NCI-H128 (cell line): ENCODE measurements around the gene RCVRN.

Experiments used
- DNase-seq: peaks from one replicate; lab custom pipeline; 2025; ENCODE audit not compliant: unreplicated experiment; lab: John Stamatoyannopoulos, UW

The RCVRN gene

DNA sequence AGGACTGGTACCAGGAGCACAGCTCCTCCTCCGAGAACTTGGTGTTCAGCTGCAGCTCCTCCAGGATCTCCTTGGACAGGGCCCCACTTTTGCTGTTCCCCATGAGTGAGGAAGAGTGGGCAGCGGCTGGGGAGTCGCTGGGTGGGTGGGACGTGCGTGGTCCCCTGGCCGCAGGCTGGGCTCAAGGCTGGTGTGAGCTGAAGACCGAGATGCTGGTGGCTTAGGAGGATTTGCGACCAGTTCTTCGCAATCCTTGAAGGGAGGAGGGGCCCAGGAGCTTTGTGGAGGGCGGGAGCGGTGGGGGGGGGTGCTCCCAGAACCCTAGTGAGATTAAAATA is at the start of gene RCVRN:
Gene RCVRN, minus strand, starts transcription at position 194 of the 338 bp plus-strand sequence. Its CDS starts 91 bp downstream, at position 103.
- no peak for DNase-seq

DNA sequence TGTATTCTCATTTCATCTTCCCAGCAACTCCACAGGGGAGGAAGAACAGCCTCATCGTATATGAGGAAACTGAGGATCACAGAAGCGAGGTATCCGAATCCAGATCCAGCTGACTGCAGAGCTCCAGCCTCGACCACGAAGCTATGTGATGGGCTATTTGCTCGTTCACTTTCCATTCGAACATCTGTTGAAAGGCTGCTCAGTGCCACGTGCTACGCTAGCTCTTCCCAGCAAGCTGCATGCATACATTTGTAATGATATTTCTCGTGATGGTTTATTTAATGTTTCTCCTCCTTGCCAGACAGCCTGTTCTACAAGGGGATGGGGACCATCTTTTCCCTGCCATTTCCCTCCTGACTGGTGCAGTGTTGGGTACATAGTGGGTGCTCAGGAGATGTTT is 48.4 kb upstream of the RCVRN start:
- no peak for DNase-seq

DNA sequence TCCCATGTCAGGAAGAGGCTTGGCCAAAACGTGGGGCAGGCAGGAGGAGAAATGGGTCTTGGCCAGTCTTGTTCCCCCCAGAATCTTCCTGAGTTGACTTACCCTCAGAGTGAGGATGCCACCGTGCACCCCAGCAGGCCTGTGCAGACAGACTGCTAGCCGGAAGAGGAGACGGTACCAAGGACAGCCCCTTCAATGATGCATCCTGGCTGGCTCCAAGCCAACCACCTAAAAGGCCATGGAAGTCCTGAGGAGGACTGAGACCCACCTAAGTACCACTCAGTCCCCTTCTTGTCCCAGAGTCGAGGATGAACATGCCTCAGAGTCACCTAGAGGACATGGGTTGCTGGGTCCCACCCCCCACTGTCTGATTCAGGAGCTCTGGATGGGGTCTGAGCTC is 46.7 kb upstream of the RCVRN start:
- no peak for DNase-seq

DNA sequence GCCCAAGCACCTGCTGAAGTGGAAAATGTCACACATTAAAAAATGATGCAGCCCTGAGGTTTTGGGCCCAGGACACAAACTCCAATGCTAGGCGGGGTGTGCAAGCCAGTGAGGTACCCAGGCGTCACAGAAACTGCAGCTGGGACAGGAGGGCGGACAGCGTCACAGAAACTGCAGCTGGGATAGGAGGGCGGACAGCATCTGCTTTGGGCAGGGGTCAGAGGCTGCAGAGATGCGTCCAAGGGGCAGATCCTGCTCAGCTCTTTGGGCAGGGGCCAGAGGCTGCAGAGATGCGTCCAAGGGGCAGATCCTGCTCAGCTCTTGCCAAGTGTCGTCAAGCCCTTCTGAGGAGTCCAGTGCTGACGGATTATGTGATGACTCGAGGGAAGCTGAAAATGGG is 43.9 kb upstream of the RCVRN start:
- no peak for DNase-seq

DNA sequence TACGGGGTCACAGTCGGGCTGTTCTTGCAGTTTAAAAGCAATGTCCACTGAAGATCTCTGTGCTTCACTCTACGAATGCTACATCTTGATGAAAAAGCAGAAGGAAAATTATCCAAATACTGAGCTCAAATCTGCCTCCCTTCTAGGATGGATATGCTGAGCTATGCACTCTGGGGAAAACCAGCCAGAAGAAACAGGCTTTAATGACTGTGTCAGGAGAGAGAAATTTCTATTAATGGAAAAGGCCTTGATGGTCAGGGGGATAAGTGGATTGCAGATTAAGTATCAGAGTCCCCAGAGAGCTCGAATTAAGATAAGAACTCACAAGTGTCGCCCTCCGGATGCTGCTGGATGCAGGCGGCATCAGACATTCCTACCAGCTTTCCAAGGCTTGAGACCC is 39.6 kb upstream of the RCVRN start:
- no peak for DNase-seq

DNA sequence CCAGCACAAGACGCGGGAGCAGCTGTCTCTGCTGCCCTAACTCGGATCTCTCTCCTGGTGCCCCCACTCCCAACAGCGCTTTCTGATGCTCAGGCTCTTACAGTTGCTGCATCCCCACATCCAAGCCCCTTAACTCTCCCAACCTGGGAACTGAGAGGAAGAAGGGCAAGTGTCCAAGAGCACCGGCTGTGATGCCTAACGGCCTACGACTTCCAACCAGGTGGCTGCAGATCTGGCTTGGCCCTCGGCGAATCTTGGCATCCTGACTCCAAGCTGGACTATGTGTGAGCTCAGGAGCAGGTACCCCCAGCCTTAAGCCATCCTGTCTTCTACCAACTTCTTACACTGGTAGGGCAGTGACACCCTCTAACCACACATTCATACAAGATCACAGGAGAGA is 38.3 kb upstream of the RCVRN start:
- no peak for DNase-seq

DNA sequence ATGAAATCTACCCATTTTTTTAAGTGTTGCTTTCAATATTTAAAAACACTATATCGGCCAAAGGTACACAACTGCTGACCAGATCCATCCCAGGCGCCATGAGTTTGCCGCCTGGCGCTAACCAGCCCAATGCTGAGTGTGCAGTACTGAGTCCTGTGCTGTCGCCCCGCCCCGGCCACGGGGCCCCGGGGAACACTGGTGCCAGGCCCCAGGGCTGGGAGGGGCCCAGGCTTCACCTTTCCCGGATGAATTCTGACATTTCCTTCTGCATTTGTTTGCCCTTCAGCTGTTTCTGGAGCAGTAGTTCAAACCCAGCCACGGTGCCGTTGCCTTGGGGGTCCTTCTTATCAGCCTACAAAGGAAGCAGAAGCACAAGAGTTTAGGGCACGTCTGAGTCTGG is 37.8 kb upstream of the RCVRN start:
- no peak for DNase-seq

DNA sequence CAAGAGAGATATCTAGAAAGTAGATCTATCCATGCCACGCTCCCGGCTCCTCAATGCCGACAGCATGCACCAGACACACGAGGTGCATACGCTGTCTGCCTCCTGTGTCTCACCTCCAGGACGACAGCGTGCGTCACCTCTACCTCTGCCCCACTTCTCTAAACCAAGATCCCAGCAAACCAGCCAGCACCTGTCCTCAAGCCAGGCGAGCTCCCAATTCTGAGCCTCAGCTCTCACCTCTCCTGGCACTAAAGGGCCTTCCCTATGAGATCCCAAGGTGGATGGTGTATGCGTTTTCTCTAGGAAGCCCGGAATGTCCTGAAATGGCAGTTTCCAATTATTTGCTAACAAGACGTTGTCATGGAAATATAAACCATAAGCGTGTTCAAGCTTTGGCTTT is 36.2 kb upstream of the RCVRN start:
- no peak for DNase-seq

DNA sequence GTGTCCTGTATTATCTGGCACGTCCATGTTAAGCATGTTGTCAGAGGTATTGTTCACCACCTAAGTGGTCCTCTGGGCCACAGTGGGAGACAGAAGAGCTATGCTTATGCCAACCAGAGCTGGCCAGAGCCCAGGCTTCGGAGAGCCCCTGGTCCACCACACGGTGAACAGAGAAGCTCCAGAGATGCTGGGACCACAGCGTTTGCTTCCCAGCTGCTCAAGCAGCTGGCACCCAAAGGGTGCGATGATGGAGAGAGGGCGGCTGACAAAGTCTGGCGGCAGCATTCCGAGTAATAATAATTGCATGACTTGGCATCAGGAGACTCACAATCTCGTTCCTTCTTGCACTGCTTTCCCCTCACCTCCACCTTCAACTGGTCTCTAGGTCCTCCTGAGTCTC is 35.8 kb upstream of the RCVRN start:
- DNase-seq: no peak

DNA sequence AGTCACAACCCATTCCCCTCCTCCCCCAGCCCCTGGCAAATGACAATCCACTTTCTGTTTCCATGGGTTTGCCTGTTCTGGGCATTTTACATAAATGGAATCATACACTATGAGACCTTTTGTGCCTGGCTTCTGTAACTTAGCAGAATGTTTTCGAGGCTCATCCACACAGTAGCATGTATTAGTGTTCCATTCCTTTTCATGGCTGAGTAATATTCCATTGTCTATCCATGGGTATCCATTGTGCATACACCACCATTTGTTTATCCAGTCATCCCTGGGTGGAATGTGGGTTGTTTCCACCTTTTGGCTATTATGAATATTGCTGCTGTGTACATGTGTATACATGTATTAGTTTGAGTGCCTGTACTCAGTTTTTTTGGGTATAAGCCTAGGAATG is 33.7 kb upstream of the RCVRN start:
- no peak for DNase-seq

DNA sequence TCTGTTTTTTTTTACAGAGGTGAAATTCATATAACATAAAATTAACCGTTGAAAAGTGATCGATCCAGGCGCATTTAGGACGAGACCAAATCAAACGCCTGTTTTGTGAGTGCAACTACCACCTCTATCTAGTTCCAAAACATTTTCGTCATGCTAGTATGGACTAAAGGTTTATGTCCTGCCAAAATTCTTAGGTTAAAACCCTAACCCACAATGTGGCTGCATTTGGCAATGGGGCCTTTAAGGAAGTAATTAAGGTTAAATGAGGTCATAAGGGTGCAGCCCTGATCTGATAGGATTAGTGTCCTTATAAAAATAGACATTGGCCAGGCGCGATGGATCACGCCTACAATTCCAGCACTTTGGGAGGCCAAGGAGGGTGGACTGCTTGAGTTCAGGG is 32.8 kb upstream of the RCVRN start:
- no peak for DNase-seq

DNA sequence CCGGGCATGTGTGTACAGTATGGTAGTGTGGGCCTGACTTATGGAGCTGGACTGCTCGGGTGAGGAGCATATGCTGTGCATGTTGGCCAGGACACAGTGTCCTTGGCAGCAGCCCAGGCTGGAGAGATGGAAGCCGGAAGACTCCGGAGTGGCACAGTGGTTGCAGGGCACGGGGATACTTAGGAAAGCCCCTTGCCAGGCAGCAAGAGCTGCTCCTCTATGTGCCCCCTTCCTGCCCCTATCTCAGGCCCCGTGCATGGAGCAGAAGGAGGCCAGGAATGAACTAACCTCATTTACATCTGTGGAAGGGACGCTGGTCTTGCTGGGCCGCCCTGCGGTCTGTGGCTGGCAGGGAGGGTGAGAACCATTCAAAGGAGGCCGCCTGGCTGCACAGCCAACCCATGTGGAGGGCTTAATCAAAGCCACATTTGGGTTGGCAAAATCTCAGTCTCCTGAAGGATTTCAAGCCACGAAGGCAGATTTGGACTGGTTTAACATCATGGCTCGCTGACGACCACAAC is 32.2 kb upstream of the RCVRN start:
- no peak for DNase-seq

DNA sequence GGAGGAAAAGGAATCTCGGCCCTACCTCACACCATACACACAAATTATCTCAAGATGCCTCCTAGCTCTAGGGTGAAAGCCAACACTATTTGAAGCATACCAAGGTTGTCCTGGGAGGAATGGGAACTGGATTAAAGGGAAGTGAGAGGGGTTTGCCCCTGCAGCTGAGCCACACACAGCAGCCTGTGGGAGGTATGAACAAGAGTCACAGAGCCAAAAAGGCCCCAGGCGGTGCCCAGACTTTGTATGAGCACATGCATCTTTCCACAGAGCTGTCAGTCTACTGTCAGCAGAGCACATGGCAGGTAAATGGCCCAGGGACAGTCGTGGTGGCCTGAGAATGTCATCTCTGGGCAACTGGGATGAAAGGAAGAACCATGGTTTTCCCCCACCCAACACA is 31.0 kb upstream of the RCVRN start:
- DNase-seq: no peak

DNA sequence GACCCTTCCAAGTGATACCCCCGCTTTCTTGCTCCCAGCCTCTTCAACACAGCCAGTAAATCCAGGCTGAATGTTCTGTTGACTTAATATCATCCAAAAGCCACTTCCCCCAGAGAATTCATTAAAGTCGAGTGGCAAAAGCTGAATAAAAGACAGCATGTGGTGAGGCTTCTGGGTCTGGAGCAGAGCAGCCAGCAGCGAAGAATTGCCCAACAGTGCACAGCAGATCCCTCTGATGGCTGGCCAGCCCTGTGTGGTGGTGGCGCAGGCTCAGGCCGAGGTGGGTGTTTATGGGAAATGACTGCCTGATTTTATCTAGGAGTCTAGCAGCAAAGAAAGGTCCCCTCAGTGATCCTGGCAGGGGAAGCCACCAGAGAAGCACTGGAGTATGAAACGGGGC is 30.3 kb upstream of the RCVRN start:
- no peak for DNase-seq

DNA sequence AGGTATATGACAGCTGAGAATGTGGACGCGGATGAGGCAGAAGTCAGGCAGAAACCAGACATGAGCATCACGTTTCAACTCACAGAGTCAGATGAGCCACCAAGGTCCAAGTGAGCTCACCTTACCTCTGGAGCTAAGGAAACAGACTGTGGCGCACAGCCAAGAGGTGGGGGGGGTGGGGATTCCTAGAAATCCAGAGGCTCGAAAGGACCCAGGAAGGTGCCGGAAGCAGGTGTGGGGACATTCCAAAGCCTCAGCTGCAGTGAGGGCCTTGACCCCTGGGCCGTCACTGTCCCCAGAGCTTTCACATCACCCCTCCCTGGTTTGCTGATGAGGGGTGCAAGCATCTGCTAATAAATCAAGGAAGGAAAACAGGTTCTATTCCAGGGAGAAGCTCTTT is 29.3 kb upstream of the RCVRN start:
- DNase-seq: no peak

DNA sequence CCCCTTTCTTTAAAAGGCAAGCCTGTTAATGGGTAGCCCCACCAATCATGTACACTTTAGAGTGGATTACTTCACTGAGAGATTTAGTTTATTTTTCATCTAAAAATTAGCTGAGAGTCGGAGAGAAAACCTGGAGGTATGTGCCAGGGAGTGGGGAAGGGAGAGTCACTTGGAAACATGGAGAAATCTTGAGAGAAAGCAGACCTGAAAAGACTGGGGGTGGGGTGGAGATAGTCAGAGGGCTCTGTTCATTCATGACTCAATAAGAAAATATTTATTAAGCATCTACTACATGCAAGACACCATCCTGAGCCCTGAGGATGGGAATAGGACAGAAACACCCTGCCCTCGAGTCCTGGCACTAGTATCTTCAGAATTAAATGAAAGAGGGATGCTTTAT is 27.4 kb upstream of the RCVRN start:
- DNase-seq: no peak

DNA sequence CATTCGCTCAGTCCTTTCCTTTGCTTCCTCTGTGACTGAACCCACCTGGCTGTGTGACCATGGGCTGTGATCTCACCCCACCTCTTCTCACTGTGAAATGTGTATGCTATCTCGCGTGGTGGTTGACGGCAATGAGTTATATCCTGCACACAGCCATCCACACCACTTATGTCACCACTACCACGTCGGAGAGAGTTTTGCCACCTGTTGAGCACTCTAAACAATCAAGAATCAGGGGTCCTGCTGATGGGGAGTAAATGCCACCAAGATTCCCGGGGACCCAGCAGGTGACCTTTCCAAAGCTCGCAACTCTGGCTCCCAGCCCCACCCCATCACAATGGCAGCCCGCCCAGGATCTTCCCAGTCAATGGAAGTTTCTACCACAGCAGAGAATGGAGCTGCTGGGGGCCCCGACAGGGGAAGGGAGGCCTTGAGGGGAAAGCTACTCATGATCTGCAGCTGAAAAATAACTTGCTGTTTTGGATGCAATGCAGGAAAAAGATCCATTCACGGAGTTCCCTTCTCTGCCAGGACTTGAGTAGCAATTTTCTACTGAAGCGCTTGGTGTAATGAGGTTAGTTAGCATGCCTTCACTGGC is 26.2 kb upstream of the RCVRN start:
- no peak for DNase-seq

DNA sequence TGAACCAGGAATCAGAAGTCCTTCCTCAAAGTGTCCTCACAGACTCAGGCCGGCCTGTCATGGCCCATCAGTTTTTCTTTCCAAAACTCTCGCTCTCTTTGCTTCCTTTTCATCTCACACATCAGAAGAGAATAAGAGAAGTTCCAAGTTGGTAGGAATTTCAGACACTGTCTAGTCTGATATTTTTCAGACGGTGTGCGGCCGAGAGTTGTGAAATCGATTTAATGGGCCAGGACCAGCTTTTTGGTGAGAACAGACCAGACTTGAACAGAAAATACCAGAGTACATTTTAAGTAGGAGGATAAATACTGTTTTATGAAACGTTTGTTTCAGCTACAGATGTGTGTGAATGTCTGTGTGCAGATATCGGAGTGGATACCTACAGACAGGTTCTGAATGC is 24.8 kb upstream of the RCVRN start:
- no peak for DNase-seq

DNA sequence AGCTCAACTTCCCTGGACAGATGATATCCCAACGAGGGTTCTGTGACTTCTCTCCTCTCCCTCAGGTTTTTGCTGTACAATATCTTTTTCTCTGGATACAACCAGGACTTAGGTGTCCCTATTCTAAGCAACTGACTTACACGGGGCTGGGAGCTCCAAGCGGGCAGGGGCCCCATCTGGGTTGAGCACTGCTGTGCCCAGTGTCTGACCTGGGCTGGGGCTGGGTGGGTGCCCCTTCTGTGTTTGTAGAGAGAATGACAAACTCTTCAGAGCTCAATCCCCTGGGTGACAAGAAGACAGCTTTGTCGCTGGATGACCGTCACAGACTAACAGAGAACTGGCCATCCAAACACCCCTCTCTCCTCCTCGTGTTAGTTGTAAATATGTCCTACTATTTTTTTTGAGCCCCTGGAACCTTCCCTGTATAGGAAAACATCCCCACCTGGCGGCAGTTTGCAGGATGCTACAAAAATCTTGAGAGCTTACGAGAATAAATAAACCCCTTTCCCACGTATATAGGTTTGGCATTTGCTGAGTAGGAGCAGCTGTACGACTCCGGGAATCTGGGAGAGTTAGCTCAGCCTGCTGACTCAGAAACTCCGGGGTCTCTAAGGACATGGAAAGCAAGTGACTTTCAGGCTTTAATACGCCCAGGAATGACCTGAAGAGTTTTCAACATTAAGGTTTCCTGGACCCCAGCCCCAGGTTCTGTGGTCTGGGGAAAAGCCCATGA is 23.7 kb upstream of the RCVRN start:
- no peak for DNase-seq

DNA sequence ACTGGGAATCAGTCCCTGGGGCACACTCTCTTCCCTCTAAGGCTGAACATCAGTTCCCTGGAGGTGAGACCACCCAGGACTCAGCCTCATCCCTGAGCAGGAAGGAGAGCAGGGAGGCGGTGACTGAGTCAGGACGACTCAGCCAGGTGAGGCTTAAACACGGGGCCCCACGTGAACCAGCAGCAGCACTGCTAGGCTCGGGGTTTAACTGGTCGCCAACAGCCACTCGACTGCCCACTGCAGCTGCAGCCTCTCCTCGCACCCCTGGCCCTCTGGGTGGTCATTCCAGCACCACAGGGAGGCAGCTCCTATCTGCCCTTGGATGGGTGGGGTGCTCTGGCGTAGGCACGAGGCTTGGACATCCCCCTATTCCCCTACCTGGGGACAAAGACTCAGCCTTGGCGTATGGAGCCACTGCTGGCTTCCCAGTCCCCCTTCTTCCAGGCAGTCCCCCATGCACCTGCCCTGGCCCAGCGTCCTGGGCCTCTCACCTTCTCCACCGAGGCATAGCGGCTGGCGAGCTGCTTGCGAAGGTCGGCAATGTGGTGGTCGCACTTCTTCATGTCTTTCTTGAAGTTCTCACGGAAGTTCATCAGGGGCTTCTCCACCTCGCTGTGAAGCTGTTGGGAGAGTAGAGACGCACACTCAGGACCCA is 21.2 kb upstream of the RCVRN start:
- DNase-seq: no peak

DNA sequence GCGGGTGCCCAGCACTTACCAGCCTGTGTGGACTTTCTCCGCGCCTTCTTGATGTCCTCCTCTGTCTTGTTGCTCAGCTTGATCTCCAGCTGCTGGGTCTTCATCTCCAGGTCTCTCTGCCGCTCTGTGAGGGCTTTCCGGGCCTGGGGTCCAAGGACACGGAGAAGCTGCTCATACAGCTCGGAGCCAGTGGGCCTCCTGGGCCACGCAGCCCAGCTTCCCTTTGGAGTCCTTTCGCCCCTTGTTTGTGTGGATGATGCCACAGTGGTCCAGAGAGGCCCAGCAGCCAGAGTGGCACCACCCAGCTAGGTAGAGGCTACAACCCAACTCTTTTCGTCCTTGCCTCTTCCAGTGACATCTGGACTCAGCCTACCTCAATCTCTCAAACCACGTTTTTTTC is 20.4 kb upstream of the RCVRN start:
- DNase-seq: no peak

DNA sequence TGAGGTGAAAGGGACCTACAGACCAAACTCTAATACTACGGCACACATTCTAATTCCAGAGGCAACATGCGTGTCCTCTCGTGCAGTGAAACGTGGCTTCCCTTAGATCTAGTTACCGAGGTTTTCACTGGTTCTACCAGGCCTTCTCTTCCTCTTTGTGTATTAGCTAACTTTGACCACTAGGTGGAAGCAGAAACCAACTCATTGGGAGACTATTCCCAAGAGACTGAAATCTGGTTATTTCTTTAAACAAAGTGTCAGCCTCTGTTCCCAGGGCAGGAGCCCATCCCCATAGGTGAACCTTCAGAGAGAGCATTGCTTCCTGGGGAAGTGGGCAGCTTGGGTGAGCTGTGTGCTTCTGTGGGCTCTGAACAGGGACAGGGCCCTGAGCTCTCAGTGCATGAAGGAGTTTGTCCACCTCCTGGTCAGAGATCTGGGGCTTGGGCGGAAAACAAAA is 19.7 kb upstream of the RCVRN start:
- no peak for DNase-seq
